Stimulated activated CD4-positive, alpha-beta T cell treated with anti-CD3 and anti-CD28 coated beads, Interleukin-1b, Interleukin-23, amount 100 ng/mL, for 1 hour (primary cell): ENCODE data around the gene APOBEC3A.
"Not testable (repeated sequence)": the region's sequence is repeated elsewhere in the genome, so short reads cannot be mapped to it uniquely, and the experiment has no call there.

Experiments used
- DNase-seq, 2 donors: peaks; one replicate each; pipeline ENCODE4 v3.0.0-alpha.2; 2020; ENCODE audit warnings: low read depth in 2 of 2

The APOBEC3A gene

DNA sequence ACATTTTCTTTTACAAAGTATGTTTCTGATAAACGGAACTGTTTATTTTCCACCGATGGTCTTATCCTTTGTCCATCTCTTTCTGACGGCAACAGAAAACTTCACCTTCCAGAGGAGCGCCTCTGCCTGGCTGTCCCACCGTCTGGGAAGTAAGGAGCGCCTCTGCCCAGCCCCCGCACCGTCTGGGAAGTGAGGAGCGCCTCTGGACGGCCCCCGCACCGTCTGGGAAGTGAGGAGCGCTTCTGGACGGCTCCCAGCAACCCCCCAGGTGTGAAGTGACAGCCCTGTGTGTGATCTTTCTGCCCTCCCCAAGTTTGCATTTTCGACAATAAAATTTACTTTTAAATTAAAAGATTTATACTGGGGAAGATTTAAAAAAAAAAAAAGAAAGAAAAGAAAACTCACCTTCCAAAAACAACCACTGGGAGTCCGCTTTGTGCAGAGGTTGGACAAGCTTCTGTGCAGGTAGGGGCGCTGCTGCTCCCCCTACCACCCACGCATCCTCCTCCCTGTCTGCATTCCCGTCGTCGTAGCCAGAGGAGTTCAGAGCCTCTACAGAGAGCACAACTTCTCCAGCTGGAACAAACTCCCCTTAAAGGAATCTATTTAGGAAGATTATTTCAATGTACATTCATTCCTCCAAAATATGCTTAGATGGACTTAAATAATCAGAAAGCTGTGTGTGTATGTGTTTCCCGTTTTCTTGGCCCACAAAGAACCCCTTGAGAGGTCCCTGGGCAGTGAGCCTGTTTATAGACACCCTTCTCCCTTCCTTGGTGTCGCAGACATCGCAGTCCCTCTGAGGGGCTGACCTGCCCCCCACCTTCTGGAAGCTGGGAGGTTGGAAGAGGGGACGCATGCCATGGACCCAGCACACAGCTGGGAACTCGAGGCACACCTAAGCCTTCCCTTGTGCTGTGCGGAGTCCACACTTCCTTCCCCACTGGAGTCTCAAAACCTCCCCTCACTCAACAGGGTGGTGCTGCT, 23.9 kb downstream of the APOBEC3A start:
- no peak for DNase-seq

- DNase-seq = peak; percentile 7 to 33
Measured at GRCh38 chr22:38981992-38982927, 24.9 kb downstream of the APOBEC3A start, which contains the start of gene APOBEC3B. TSS of gene APOBEC3B (plus strand) at chr22:38982347. CDS start at chr22:38982454, 107 bp downstream.

- no peak for DNase-seq
Measured at GRCh38 chr22:38984224-38984623, 26.8 kb downstream of the APOBEC3A start.

DNA sequence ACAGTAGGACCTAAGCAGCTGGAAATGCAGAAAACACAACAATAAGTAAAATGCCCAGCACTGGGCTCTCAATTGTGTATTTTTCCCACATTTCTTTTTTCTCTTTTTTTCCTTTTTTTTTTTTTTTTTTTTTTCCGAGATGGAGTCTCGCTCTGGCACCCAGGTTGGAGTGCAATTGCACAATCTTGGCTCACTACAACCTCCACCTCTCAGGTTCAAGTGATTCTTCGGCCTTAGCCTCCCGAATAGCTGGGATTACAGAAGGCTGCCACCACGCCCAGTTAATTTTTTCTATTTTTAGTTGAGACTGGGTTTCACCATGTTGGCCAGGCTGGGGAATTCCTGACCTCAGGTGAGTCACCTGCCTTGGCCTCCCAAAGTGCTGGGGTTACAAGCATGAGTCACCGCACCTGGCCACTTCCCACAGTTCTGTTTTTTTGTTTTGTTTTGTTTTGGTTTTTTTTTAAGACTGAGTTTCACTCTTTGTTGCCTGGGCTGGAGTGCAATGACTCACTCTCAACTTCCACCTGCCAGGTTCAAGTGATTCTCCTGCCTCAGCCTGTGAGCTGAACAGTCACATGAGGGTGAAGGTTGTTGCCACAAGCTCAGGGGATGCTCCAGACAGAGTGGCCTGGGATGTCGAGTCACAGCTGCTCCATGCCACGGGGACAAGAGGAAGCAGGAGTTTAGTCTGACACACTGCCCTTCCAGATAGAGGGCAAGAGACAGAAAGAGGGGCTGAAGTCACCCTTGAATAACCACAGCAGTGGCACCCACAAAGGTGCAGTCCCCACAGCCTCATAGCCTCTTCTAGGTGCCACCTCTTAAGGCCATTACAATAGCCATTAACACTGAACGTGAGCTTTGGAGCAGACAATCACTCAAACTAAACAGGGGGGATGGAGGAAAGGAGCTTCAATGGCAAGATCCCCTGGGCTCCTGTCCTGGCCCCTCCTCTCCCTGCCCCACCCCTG, 27.7 kb downstream of the APOBEC3A start:
- DNase-seq = peak; percentile 51 to 57

GRCh38 chr22:38986629-38987028, 29.2 kb downstream of the APOBEC3A start:
- DNase-seq = no peak

- DNase-seq = no peak
Measured at GRCh38 chr22:38987171-38987895, 29.9 kb downstream of the APOBEC3A start.

- no peak for DNase-seq
Measured at GRCh38 chr22:38989466-38989865, 32.1 kb downstream of the APOBEC3A start.

GRCh38 chr22:38992871-38993371, 35.5 kb downstream of the APOBEC3A start:
- not testable (repeated sequence) for DNase-seq

- no peak for DNase-seq
Measured at GRCh38 chr22:38996105-38996504, 38.7 kb downstream of the APOBEC3A start.

DNA sequence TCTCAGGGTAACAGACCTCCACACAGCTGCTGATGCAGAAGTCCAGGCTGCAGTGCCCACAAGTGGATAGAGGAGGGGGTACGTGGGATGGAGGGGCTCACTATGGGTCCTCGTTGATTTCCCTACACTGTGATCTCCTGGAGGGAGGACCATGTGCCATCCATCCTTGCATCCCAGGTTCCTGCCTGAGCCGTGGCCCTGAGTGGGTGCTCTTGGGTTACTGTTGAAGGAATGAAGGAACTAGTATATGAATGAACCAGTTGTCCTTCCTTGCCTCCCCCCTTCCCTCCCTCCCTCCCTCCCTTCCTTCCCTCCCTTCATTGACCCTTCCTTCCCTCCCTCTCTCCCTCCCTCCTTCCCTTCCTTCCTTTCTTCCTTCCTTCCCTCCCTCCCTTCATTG, 40.1 kb downstream of the APOBEC3A start:
- DNase-seq = no peak

DNA sequence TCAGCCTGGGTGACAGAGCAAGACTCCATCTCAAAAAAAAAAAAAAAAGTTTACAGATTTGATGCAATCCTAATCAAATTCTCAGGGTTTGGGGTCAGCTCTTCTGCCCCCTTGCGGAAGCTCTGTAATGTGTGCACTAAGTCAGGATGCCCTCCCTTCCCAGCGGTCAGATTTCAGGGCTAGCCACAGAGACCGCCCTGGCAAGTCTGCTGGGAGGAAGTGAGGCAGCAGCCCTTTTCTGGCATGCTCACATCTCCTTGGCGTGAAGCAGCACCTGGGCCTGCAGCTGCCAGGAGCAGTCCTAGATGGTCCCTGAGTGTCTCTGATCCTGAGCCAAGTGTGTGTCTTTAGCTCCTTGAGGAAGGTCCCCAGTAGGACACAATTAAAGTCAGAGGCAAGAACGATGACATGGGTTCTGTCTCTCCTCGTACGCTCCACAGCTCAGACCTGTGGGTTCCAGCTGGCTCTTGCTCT, 45.8 kb downstream of the APOBEC3A start:
- peak; percentile 35 to 42 for DNase-seq

DNA sequence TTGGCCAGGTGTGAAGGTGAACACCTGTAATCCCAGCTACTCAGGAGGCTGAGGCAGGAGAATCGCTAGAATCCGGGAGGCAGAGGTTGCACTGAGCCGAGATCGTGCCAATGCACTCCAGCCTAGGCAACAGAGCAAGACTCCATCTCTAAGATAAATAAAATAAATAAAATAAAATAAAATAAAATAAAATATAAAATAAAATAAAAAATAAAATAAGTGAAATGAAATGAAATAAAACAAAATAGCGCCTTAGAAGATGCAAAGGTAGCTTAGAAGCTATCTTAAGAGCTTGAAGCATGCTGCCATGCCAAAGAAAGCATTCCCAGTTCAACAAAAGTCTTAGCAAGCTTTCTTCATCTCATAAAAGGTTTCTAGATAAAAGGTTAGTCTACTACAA, 49.8 kb downstream of the APOBEC3A start:
- no peak for DNase-seq

GRCh38 chr22:39008271-39008850, 51.0 kb downstream of the APOBEC3A start:
- DNase-seq = not testable (repeated sequence)

- no peak for DNase-seq
Measured at GRCh38 chr22:39010946-39011345, 53.5 kb downstream of the APOBEC3A start.
